GM12864 (cell line): ENCODE measurements around the gene ATP4B.

Experiments
- DNase-seq: peaks from one replicate; pipeline ENCODE4 v3.0.0-alpha.2; 2011; ENCODE audit warnings: low read depth
- H3K4me3 ChIP-seq: 2 replicates; pipeline ENCODE4 v1.5.1; 2011; ENCODE audit warnings: mild to moderate bottlenecking, low read depth, low read length, control low read depth
- CTCF ChIP-seq: IDR thresholded peaks from 2 replicates; pipeline ENCODE4 v1.5.1; 2011; ENCODE audit warnings: low read depth, mild to moderate bottlenecking, moderate library complexity, low read length, control low read depth, inconsistent platforms; ENCODE audit errors: missing control alignments

The ATP4B gene

GRCh38 chr13:113638806-113639205, 19.2 kb downstream of the ATP4B start:
- no peak overlapping the region for H3K4me3 ChIP-seq
- TF ChIP-seq CTCF: no peak
- DNase-seq: no peak

- DNase-seq: no peak
- no peak overlapping the region for H3K4me3 ChIP-seq
- TF ChIP-seq CTCF: no peak
Measured at GRCh38 chr13:113638173-113638746, 19.7 kb downstream of the ATP4B start.

- no peak for DNase-seq
- no peak for TF ChIP-seq CTCF
- no peak overlapping the region for H3K4me3 ChIP-seq
Measured at GRCh38 chr13:113637262-113638160, 20.5 kb downstream of the ATP4B start.

GRCh38 chr13:113636266-113636963, 21.6 kb downstream of the ATP4B start:
- no peak overlapping the region for H3K4me3 ChIP-seq
- TF ChIP-seq CTCF: no peak
- no peak for DNase-seq

GRCh38 chr13:113635709-113636108, 22.3 kb downstream of the ATP4B start:
- H3K4me3 ChIP-seq: no peak overlapping the region
- no peak for TF ChIP-seq CTCF
- no peak for DNase-seq

GRCh38 chr13:113635048-113635420, 23.0 kb downstream of the ATP4B start:
- no peak for TF ChIP-seq CTCF
- no peak overlapping the region for H3K4me3 ChIP-seq
- no peak for DNase-seq
